B cell (primary cell): ENCODE measurements around the gene ZNF555. TPM values are rescaled to one million over a fixed set of nuclear protein-coding genes. Genes with fewer than 3 reads are reported as not detected.

Experiments used
- ATAC-seq: fragments of 200-7000 bp; cut with Tn5 transposase; one replicate; pipeline ENCODE4 v1.10.0; 2021; ENCODE audit warnings: low read depth, mild to moderate bottlenecking, moderate number of reproducible peaks, moderate library complexity
- CTCF ChIA-PET: fragments of 350-600 bp; sonication (Branson Sonifier 250); formaldehyde crosslinking; loops from one replicate; lab custom pipeline; 2021; ENCODE audit warnings: antibody characterized with exemption, inconsistent platforms; lab: Charles Lee
- POLR2A ChIA-PET: fragments of 350-600 bp; sonication (Branson Sonifier 250); formaldehyde crosslinking; loops from one replicate; lab custom pipeline; 2021; ENCODE audit warnings: antibody characterized with exemption; lab: Charles Lee
- DNase-seq: peaks from one replicate; pipeline ENCODE4 v3.0.0; 2013
- H2AFZ ChIP-seq: 2 replicates; pipeline ENCODE4 v1.6.1; 2012; ENCODE audit warnings: mild to moderate bottlenecking, low read depth, low read length; ENCODE audit not compliant: insufficient read depth, poor library complexity, severe bottlenecking
- H3K27ac ChIP-seq, 2 donors: 1 replicate in 1 of 2; 2 replicates in 1 of 2; pipeline ENCODE4 v1.5.1; 2012 to 2013; ENCODE audit warnings: low read length in 2 of 2, mild to moderate bottlenecking in 2 of 2, moderate library complexity in 1 of 2
- H3K27me3 ChIP-seq, 4 experiments: fragments of 200-600 bp in 1 of 4; sonication (generic) in 1 of 4; replicated peaks in 1 of 4; 1 replicate in 2 of 4; 2 replicates in 2 of 4; pipeline versions ENCODE4 v1.6.1 to v1.7.0; 2013 to 2016; ENCODE audit warnings: low read length in 3 of 4, mild to moderate bottlenecking in 2 of 4, mixed read lengths in 1 of 4, moderate library complexity in 1 of 4; ENCODE audit not compliant: insufficient read depth in 4 of 4, control insufficient read depth in 3 of 4; ENCODE audit errors: control extremely low read depth in 1 of 4
- H3K36me3 ChIP-seq, 2 experiments: replicated peaks in 1 of 2; 1 replicate in 1 of 2; 2 replicates in 1 of 2; pipeline versions ENCODE4 v1.6.1 to v1.7.1; 2013; ENCODE audit warnings: low read length in 1 of 2; ENCODE audit not compliant: insufficient read depth in 2 of 2, control insufficient read depth in 1 of 2; ENCODE audit errors: control extremely low read depth in 1 of 2, extremely low read depth in 1 of 2
- H3K4me1 ChIP-seq, 2 donors: fragments of 200-600 bp in 1 of 2; sonication (generic) in 1 of 2; 1 replicate in 1 of 2; 2 replicates in 1 of 2; pipeline versions ENCODE4 v1.5.1 to v1.6.1; 2013 to 2017; ENCODE audit warnings: low read length in 2 of 2; ENCODE audit not compliant: control insufficient read depth in 2 of 2, insufficient read depth in 2 of 2
- H3K4me2 ChIP-seq: replicated peaks from 2 replicates; pipeline ENCODE3; 2012; ENCODE audit warnings: mild to moderate bottlenecking, low read depth, low read length; ENCODE audit not compliant: poor library complexity, severe bottlenecking
- H3K4me3 ChIP-seq, 5 experiments: fragments of 200-600 bp in 1 of 5; sonication (generic) in 1 of 5; 1 replicate in 3 of 5; 2 replicates in 2 of 5; pipeline versions ENCODE4 v1.5.1 to v1.7.0; 2011 to 2016; ENCODE audit warnings: low read length in 4 of 5, mild to moderate bottlenecking in 4 of 5, low read depth in 2 of 5, control low read depth in 1 of 5, moderate library complexity in 1 of 5; ENCODE audit not compliant: insufficient read depth in 1 of 5; ENCODE audit errors: control extremely low read depth in 1 of 5, extremely low read depth in 1 of 5
- H3K79me2 ChIP-seq: fragments of 200-600 bp; sonication (generic); one replicate; pipeline ENCODE4 v1.6.0; 2016; ENCODE audit warnings: low read length; ENCODE audit not compliant: control insufficient read depth, insufficient read depth
- H3K9ac ChIP-seq: fragments of 200-600 bp; sonication (generic); 2 replicates; pipeline ENCODE4 v1.6.1; 2017; ENCODE audit warnings: mild to moderate bottlenecking, low read length, moderate library complexity
- H3K9me3 ChIP-seq, 3 donors: one replicate each; pipeline versions ENCODE4 v1.6.1 to v1.7.1; 2013; ENCODE audit warnings: low read length in 2 of 3; ENCODE audit not compliant: control insufficient read depth in 2 of 3, insufficient read depth in 1 of 3; ENCODE audit errors: control extremely low read depth in 1 of 3
- H4K20me1 ChIP-seq: 2 replicates; pipeline ENCODE4 v1.6.0; 2012; ENCODE audit warnings: mild to moderate bottlenecking, low read length; ENCODE audit not compliant: insufficient read depth, control insufficient read depth, poor library complexity, severe bottlenecking
- H3K27ac Mint-ChIP-seq: one replicate; pipeline ENCODE4 v1.8.0; 2021; ENCODE audit warnings: mixed read lengths
- H3K27me3 Mint-ChIP-seq: one replicate; pipeline ENCODE4 v1.8.0; 2021; ENCODE audit warnings: mixed read lengths
- H3K4me1 Mint-ChIP-seq: one replicate; pipeline ENCODE4 v1.8.0; 2021; ENCODE audit warnings: mixed read lengths
- H3K4me3 Mint-ChIP-seq: one replicate; pipeline ENCODE4 v1.8.0; 2021; ENCODE audit warnings: mixed read lengths
- H3K9me3 Mint-ChIP-seq: one replicate; pipeline ENCODE4 v1.8.0; 2022; ENCODE audit warnings: mixed read lengths; ENCODE audit not compliant: insufficient read depth
- EZH2 ChIP-seq: IDR thresholded peaks from 2 replicates; pipeline ENCODE4 v1.6.1; 2012; ENCODE audit warnings: borderline replicate concordance, low read depth, mild to moderate bottlenecking, moderate library complexity, low read length; ENCODE audit not compliant: insufficient read depth, poor library complexity, severe bottlenecking
- WGBS: methylation state at CpG from one replicate; pipeline ENCODE4 v1.1.5; 2013; ENCODE audit warnings: missing lambda C conversion rate; ENCODE audit not compliant: insufficient coverage; 5-methylcytosine and 5-hydroxymethylcytosine counted together
- intact Hi-C: fragments of 100-400 bp; cut with micrococcal nuclease; formaldehyde crosslinking; loops from one replicate; pipeline ENCODE4 v1.10.0; 2022
- polyA plus RNA-seq: library from polyadenylated mRNA; depleted of rRNA; stranded (reverse); fragments of >200 nt; gene quantifications from 2 replicates; pipeline ENCODE4 v1.2.3, GENCODE V29; 2012
- total RNA-seq, 2 donors: library from RNA; stranded (reverse); fragments of 120-200 nt in 1 of 2; gene quantifications; 1 replicate in 1 of 2; 2 replicates in 1 of 2; pipeline versions ENCODE4 v1.2.3 to v1.2.4, GENCODE V29; 2013 to 2022
- TF ChIP-seq, protein P1 (sequence below): fragments of 200-600 bp; IDR thresholded peaks from one replicate; pipeline ENCODE4 v1.8.0; 2022; ENCODE audit warnings: antibody characterized with exemption, mild to moderate bottlenecking

The ZNF555 gene
- total and polyA plus RNA-seq, 2 donors (not counting 1 experiment from before 2014, with no cell fraction given) = 1.8 to 7.4 TPM

GRCh38 chr19:2900296-2901252 is 59.3 kb downstream of the ZNF555 start, which contains the start of gene ZNF57:
Gene ZNF57 (plus strand): TSS chr19:2900928. CDS start chr19:2901046, 118 bp downstream.
- no peaks in the 10 kb centered on the region for H4K20me1 ChIP-seq
- under 1% methylated on average over 86 of the region's 100 CpGs for WGBS
- H3K4me1 Mint-ChIP-seq = peaks cover 18% of the 10 kb centered on the region
- peak within 1 kb of the TSS; percentile 99 for H3K4me3 Mint-ChIP-seq
- peaks cover 0 to 3% of the 10 kb centered on the region in 2 experiments for H3K36me3 ChIP-seq
- DNase-seq = peak; percentile 98
- H3K4me2 ChIP-seq = peak within 1 kb of the TSS; percentile 84
- H3K4me1 ChIP-seq = peaks cover 6 to 14% of the 10 kb centered on the region in 2 donors
- no peaks in the 10 kb centered on the region for H3K27me3 Mint-ChIP-seq
- peak; percentile 99 for ATAC-seq
- H2AFZ ChIP-seq = peak within 1 kb of the TSS; percentile 95
- intact Hi-C loops = loop anchor here (1.0 kb wide), 4 partner anchors 45 to 115 kb away; partner anchors contain the start of genes THOP1 and ZNF555
- ChIA-PET CTCF (interaction anchor here (0.7 to 1.4 kb wide), 4 partner anchors 13 to 59 kb away, joined by 3 to 8 read pairs (median 4); partner anchors contain the start of gene ZNF555), POLR2A (interaction anchor here (0.5 to 1.3 kb wide), 3 partner anchors 50 to 997 kb away, joined by 5 to 10 read pairs (median 6); no protein-coding TSS in a partner anchor)
- no peak for TF ChIP-seq EZH2
- TF ChIP-seq, protein P1, sequence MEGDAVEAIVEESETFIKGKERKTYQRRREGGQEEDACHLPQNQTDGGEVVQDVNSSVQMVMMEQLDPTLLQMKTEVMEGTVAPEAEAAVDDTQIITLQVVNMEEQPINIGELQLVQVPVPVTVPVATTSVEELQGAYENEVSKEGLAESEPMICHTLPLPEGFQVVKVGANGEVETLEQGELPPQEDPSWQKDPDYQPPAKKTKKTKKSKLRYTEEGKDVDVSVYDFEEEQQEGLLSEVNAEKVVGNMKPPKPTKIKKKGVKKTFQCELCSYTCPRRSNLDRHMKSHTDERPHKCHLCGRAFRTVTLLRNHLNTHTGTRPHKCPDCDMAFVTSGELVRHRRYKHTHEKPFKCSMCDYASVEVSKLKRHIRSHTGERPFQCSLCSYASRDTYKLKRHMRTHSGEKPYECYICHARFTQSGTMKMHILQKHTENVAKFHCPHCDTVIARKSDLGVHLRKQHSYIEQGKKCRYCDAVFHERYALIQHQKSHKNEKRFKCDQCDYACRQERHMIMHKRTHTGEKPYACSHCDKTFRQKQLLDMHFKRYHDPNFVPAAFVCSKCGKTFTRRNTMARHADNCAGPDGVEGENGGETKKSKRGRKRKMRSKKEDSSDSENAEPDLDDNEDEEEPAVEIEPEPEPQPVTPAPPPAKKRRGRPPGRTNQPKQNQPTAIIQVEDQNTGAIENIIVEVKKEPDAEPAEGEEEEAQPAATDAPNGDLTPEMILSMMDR = no peak
- peak within 1 kb of the TSS in 1 of 2 donors; percentile 68 for H3K27ac ChIP-seq
- peak within 1 kb of the TSS; percentile 94 for H3K27ac Mint-ChIP-seq
- peaks cover 39% of the 10 kb centered on the region for H3K79me2 ChIP-seq
- H3K27me3 ChIP-seq = no peaks in the 10 kb centered on the region
- peaks cover 6% of the 10 kb centered on the region for H3K9me3 Mint-ChIP-seq
- peak within 1 kb of the TSS; percentile 66 for H3K9ac ChIP-seq
- peaks cover 0 to 7% (median 6%) of the 10 kb centered on the region in 3 donors for H3K9me3 ChIP-seq
- H3K4me3 ChIP-seq = peak within 1 kb of the TSS in 4 of 5 experiments; percentile 65 to 86 (median 74)
